Measurements from ENCODE around the gene ANAPC4.

The ANAPC4 gene

DNA sequence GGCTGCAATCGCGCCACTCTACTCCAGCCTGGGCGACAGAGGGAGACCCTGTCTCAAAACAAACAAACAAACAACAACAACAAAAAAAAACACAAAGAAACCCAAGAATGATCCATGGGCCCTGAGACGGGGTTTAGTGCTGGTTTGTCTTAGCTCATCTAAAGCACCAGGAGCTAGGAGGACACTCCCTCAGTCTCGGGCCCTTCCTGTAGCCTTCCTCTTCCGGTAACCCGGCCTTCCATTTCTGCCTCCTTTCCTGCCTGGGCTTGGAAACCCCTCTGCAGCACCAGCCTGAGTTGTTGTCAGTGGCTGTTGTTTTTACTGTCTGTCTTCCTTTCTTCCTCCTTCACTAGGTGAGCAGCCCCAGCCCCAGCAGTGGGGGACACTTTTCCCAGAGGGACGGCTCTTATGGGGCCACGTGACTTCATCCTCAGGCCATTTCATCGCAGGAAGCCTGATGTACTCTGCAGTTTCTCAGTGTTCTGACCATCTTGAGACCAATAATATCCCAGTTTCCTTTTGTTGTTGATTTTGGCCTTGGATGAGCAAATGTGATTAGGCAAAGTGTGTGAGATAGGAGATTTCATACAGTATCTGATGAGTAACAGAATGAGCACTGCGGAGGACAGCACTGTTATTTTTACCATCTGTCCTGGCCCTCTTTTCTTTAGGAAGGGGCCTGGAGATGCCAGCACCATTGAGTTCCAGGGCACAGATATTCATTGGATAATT is 90.1 kb downstream of the ANAPC4 start:
- H3K9me3 Mint-ChIP-seq, result peaks cover 8% of the 10 kb centered on the region
- no peak overlapping the region for H3K27ac Mint-ChIP-seq
- TF ChIP-seq CTCF (IDR thresholded peaks at IDR 0.05), result no peak
- H3K4me1 Mint-ChIP-seq, result no peaks in the 10 kb centered on the region
- no peak for DNase-seq
- H3K36me3 Mint-ChIP-seq (ENCODE audit: low read depth), result no peaks in the 10 kb centered on the region
- no peaks in the 10 kb centered on the region for H3K27me3 Mint-ChIP-seq (ENCODE audit: low read depth, poor library complexity)
- no peak overlapping the region for H3K4me3 Mint-ChIP-seq

GRCh38 chr4:25467843-25468242 is 90.8 kb downstream of the ANAPC4 start:
- Mint-ChIP-seq H3K27ac (no peak overlapping the region), H3K36me3 (ENCODE audit: low read depth) (no peaks in the 10 kb centered on the region)

More at GRCh38 chr4:25467843-25468242, 90.8 kb downstream of the ANAPC4 start:
- H3K27me3 Mint-ChIP-seq (ENCODE audit: low read depth, poor library complexity), result no peaks in the 10 kb centered on the region
- H3K4me3 Mint-ChIP-seq, result no peak overlapping the region
- no peak for DNase-seq
- no peaks in the 10 kb centered on the region for H3K4me1 Mint-ChIP-seq
- no peak for TF ChIP-seq CTCF (IDR thresholded peaks at IDR 0.05)
- peaks cover 8% of the 10 kb centered on the region for H3K9me3 Mint-ChIP-seq
